Measurements from ENCODE around the gene VPS13D.

- no peak for TF ChIP-seq ZNF138 (CRISPR knock-in tag; conservative IDR thresholded peaks at IDR 0.05)
- TF ChIP-seq SP1 (CRISPR knock-in tag; conservative IDR thresholded peaks at IDR 0.05): no peak
- no peak for TF ChIP-seq CTCF (IDR thresholded peaks at IDR 0.05)
- no peak for TF ChIP-seq HMGXB4 (CRISPR knock-in tag; IDR thresholded peaks at IDR 0.05)
- TF ChIP-seq ATF2 (CRISPR knock-in tag; IDR thresholded peaks at IDR 0.05; ENCODE audit: borderline replicate concordance, low read depth): no peak
- no peak for TF ChIP-seq GABPB1 (CRISPR knock-in tag; IDR thresholded peaks at IDR 0.05)
These were observed 286.9 kb downstream of the VPS13D start for GRCh38 chr1:12516741-12517140.

All from WTC11 (cell line).